Loucy (cell line): ENCODE measurements around the gene TMED1.

Experiments
- CTCF ChIP-seq: fragments of 200-600 bp; sonication (generic); conservative IDR thresholded peaks from 2 replicates; pipeline ENCODE4 v1.5.1; 2014; ENCODE audit warnings: mild to moderate bottlenecking, antibody characterized with exemption, low read length
- EZH2phosphoT487 ChIP-seq: fragments of 200-600 bp; IDR thresholded peaks from 2 replicates; pipeline ENCODE4 v1.6.1; 2018; ENCODE audit warnings: antibody characterized with exemption, mild to moderate bottlenecking, moderate library complexity, borderline replicate concordance

DNA sequence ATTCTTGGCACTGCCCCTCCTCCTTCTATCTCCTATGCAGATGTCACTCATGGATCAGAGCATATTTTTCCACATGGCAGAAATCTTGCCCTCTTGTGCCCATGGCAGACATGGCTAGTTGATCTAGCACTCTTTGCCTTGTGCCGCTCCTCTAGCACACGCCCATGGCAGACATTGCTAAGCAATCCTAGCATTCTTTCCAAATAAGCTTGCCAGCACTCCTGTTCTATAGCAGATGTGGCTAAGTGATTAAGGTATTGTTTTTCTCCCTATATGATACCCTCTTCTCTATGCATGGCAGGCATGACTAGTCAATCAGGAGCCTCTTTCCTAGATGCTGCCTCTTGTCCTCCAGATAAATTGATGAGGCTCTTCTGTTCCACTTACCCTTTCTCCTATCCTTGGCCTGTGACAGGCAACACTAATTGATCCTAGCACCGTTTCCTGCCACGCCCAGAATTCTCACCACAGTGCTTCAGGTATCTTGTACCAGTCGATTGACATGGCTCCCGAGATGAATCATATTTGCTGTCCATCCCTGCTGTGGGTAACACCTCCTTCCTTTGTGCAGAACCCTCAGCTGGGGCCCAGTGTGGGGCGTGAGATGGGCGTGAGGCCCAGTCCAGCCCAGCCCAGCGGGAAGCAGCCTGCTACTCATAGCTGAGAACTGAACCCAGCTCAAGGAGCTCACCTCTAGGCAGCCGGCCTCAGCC, 26.9 kb downstream of the TMED1 start:
- TF ChIP-seq CTCF (no peak), EZH2phosphoT487 (no peak)
